GM12864 (cell line): ENCODE data around the gene NFASC.

Source experiments
- DNase-seq: peaks from one replicate; pipeline ENCODE4 v3.0.0-alpha.2; 2011; ENCODE audit warnings: low read depth
- H3K4me3 ChIP-seq: 2 replicates; pipeline ENCODE4 v1.5.1; 2011; ENCODE audit warnings: mild to moderate bottlenecking, low read depth, low read length, control low read depth
- CTCF ChIP-seq: IDR thresholded peaks from 2 replicates; pipeline ENCODE4 v1.5.1; 2011; ENCODE audit warnings: low read depth, mild to moderate bottlenecking, moderate library complexity, low read length, control low read depth, inconsistent platforms; ENCODE audit errors: missing control alignments

NFASC gene

GRCh38 chr1:204940591-204940990 lies 69.9 kb downstream of the NFASC start:
- no peak for DNase-seq
- TF ChIP-seq CTCF: no peak
- H3K4me3 ChIP-seq: no peak overlapping the region

- peak; percentile 96 for TF ChIP-seq CTCF
- peak; percentile 7 for DNase-seq
- H3K4me3 ChIP-seq: no peak overlapping the region
Measured at GRCh38 chr1:204941421-204942338, 71.0 kb downstream of the NFASC start.

- no peak for DNase-seq
- TF ChIP-seq CTCF: no peak
- no peak overlapping the region for H3K4me3 ChIP-seq
Measured at GRCh38 chr1:204943495-204943894, 72.8 kb downstream of the NFASC start.

GRCh38 chr1:204944662-204945061 lies 74.0 kb downstream of the NFASC start:
- no peak for DNase-seq
- no peak overlapping the region for H3K4me3 ChIP-seq
- TF ChIP-seq CTCF: no peak

- DNase-seq: no peak
Measured at GRCh38 chr1:204945565-204945977, 74.9 kb downstream of the NFASC start.

GRCh38 chr1:204946640-204947039 lies 76.0 kb downstream of the NFASC start:
- no peak for TF ChIP-seq CTCF

More at GRCh38 chr1:204945565-204945977, 74.9 kb downstream of the NFASC start:
- no peak for TF ChIP-seq CTCF
- H3K4me3 ChIP-seq: no peak overlapping the region

GRCh38 chr1:204947338-204947737 lies 76.7 kb downstream of the NFASC start:
- no peak for TF ChIP-seq CTCF

More at GRCh38 chr1:204946640-204947039, 76.0 kb downstream of the NFASC start:
- H3K4me3 ChIP-seq: no peak overlapping the region
- no peak for DNase-seq

More at GRCh38 chr1:204947338-204947737, 76.7 kb downstream of the NFASC start:
- no peak overlapping the region for H3K4me3 ChIP-seq
- no peak for DNase-seq
